Left hindlimb (tissue), 1 donor: ENCODE measurements around the gene CDK19.
A peak's percentile ranks its signal among the peaks of the same experiment; 100 is the strongest.
"Not testable (repeated sequence)": the region's sequence is repeated elsewhere in the genome, so short reads cannot be mapped to it uniquely, and the experiment has no call there.

Source experiments
- DNase-seq: peaks from one replicate; pipeline ENCODE4 v3.0.0-alpha.2; 2018

CDK19 gene

DNA sequence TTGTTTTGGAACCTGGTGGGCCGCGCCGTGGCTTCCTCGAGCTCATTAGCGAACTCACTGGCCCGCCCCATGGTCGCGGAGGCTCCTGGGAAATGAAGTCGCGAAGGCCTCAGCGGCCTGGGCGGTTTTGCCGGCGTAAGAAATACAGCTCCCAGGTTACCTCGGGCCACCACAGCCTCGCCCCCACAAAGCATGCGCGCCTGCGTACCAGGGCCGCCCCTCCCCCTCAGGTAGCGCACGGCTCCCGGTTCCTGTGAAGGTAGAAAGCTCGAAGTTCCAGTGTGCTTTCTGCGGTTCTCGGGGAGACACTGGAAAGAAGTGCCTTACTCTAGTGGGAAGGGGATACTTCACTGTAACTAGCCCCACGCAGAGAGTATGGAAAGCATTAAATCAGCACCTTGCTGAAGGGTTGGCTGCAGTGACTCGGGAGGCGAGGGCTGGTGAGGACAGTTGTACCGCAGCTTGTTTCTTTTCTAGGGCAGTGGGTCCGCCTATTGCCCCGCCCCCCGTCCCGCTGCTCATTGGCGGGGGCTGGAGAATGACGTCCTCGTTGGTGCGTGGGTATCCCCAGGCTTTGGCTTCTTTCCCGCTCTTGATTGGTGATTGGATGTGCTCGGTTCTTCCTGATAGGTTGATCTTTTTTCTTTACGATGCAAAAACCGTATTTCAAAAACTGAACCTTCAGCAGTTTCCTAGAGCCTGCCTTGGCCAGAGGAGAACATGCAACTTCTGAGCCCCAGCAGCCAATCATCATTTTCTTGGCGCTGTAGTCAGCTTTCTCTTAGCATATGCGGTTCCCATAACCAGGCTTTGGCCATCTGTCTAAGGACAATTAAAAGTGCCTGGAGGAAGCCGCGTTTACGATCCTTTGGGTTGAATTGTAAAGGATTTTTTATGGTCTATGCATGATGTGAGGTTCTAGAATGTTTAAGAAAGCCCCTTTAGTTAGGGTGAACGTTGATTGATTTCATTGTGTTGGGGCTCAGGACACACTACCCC lies at the start of gene CDK19:
Gene CDK19, minus strand, starts transcription at position 59 of the 999 bp plus-strand sequence. CDS start 333 bp downstream, outside the sequence.
- DNase-seq, result peak; percentile 99

DNA sequence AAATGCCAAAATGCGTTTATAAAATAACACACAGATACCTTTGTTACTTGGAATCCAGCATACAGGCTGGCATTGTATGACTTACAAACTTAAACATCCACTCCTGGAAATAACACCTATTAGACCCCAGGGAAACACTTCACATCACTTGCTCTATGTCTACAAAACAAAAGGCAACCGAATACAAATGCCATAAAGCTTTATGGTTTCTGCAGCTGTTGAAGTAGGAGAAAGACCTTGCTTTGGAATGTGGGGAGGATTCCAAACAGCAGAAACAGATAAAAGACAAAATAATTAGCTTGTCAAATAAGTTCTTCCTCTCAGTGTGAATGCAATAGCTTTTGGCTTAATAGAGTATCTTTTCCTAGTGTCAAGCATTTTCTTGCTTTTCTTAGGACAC lies 49.6 kb upstream of the CDK19 start:
- DNase-seq, result no peak

DNA sequence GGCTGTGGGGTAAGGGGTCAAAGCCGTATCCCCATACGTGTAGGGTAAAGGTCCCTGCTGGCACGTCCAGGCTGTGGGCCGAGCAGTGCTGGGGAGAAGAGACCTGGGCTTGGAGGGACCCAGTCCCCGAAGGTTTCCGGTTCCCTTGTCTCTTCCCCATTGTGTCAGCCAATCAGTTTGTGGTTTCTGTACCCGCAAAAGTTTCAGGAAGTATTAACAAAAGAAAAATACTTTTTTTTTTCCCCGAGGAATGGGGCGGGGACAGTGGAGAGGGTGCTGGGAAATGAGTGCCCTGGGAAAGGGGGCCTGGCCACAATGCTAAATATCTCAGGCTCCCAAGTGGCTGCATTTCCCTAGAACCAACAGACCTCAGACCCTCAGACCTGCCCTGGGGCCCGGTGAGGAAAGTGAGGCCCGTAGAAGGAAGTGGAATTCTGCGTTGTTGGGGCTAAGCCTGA lies 44.1 kb upstream of the CDK19 start:
- no peak for DNase-seq

DNA sequence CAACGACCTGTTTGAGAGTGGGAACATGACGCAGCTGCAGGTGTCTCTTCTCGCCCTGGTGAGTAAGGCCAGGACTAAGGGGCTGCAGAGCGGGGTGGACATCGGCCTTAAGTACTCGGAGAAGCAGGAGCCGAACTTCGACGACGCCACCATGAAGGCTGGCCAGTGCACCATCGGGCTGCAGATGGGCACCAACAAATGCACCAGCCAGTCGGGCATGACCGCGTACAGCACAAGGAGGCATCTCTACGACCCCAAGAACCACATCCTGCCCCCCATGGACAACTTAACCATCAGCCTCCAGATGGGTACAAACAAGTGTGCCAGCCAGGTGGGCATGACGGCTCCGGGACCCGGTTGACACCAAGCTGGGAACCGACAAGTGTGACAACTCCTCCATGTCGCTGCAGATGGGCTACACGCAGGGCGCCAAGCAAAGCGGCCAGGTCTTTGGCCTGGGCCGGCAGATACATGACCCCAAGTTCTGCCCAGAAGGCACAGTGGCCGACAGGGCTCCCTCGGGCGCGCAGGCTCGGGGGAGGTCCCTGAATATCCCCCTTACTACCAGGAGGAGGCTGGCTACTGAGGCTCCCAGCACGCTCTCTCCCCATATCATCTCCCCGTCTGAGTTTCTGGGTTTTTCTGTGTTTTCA lies 43.4 kb upstream of the CDK19 start:
- DNase-seq, result no peak

DNA sequence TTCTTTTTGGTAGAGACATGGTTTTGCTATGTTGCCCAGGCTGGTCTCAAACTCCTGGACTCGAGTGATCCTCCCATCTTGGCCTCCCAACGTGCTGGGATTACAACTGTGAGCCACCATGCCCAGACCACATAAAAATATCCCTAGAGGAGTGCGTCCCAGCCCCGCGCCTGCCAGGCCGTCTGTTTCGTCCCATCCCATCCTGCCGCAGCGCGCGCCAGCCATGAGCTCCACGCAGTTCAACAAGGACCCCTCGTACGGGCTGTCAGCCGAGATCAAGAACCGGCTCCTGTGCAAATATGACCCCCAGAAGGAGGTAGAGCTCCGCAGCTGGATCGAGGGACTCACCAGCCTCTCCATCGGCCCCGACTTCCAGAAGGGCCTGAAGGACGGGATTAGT lies 42.7 kb upstream of the CDK19 start:
- DNase-seq, result no peak

DNA sequence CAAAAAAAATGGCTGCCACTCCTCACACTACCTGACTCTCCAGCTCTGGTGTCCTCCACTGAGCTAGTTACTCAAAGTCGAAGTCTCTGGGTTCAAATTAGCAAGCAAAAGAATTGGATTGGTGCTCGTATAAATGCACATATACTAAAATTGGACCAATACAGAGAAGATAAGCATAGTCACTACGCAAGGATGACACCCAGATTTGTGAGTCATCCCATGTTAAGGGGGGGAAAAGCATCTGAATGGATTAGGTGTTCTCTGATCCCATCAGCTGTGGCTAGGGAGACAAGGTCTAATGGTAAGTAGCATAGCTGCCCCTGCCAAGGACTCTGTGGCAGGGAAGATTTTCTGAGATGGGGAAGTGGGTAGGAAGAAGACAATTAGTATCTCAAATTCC lies 41.0 kb upstream of the CDK19 start:
- no peak for DNase-seq

DNA sequence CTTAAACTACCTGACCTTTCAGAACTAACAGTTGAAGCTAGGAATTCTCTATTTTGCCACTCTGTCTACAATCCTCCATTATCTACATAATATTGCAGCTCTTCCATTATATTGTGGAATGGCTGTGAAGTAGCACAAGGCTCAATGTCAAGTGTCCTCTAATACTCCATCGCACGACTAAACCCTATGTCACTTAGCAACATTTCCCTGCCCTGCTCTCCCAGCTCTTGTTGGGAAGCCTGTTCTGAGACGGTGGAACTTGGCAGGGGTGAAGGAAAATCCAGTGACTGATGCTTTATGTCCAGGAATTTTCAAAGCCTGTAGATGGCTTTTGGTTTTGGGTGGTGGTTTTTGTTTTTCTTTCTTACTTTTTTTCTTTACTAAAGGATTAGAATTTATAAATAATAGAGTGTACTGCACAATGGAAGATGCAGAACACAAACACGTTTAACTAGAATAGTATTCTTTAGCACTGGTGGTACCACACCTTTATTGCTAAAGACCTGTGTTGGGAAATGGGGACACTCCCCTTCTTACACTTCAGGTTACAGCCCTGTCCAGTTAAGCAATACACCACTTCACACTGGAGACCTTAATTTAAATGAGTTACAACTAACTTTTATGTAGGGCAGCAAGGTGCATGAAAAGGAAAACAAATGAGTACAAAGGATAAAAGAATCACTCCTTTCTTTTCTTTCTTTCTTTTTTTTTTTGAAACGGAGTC lies 38.6 kb upstream of the CDK19 start:
- DNase-seq, result no peak

DNA sequence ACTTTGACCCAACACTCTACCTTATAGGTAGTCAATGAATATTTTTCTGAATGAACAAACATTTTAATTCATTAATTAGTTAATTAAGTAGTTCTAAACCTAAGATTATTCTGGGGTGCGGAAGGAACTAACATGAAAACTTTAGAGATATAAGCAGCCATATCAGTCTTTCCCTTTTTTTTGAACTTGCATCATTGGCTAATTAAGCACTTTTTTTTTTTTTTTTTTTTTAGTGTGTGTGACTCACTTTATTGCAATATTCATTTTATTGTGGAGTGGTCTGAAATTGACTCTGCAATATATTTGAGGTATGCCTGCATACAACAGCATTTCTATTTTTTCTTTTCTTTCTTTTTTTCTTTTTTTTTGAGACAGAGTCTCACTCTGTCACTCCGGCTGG lies 37.5 kb upstream of the CDK19 start:
- no peak for DNase-seq

DNA sequence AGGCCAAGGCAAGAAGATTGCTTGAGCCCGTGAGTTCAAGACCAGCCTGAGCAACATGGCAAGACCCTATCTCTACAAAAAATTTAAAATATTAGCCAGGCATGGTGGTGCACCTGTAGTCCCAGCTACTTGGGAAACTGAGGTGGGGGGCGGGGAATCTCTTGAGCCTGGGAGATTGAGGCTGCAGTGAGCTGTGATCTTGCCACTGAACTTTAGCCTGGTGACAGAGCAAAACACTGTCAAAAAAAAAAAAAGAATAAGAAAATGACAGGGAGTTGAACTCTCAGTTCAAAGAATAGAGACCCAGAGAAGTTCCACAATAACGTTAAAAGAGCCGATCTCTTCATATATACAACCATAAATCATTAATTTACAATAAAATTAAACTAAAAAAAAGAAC lies 34.5 kb upstream of the CDK19 start:
- DNase-seq, result no peak

DNA sequence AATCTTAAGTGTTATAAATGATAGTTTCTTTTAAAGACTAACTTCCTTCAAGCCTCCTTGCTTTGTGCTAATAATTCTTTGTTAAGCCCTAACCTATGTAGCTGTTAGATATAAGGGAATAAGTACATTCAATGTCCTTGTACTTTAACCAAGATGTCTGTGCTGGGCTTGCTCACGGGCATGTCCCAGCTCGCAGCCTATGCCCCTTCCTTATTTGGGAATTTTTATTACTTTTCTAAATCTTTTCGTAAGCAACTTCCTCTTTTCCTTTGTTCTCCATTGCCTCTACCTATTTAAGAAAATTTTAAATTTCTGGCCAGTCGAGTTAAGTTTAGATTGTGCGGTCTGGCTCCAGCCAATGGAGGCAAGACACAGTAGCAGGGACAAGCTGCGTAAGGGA lies 26.0 kb upstream of the CDK19 start:
- DNase-seq, result no peak

DNA sequence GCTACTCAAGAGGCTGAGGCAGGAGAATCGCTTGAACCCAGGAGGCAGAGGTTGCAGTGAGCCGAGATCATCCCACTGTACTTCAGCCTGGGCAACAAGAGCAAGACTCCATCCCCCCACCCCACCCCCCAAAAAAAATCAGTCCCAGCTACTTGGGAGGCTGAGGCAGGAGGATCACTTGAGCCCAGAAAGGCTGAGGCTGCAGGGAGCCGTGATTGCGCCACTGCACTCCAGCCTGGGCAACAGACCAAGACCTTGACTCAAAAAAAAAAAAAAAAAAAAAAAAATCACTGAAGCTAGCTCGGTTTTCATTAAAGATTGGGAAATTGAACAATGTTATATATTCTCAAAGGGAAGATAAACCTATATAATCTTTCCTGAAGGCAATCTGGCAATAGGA lies 20.5 kb upstream of the CDK19 start:
- DNase-seq, result not testable (repeated sequence)

DNA sequence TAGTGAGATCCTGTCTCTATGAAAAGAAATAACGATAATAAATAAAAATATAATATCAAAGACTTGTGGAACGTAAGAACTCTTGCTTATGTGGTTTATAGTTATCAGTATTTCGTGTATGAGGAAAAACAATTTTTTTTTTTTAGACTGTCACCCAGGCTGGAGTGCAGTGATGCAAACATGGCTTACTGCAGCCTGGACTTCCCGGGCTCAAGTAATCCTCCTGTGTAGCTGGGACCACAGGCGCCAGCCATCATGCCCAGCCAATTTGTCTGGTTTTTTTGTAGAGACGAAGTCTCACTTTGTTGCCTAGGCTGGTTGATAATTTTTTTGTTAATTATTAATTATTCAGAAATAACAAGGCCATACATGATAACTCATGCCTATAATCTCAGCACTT lies 18.6 kb upstream of the CDK19 start:
- no peak for DNase-seq

DNA sequence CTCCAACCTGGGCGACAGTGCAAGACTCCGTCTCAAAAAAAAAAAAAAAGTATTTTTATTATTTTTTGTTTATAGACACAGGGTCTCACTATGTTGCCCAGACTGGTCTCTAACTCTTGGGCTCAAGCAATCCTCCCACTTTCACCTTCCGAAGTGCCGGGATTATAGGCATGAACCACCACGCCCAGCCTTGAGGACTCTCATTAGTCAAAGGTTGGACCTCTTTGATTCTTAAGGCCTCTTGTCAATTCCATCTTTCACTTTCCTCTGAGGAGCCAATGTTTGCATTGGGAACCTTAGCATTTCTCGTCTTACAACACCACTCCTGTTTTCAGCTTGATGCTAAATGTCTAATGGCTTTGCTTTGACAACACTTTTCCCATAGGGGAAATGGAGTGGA lies 16.1 kb upstream of the CDK19 start:
- DNase-seq, result no peak

DNA sequence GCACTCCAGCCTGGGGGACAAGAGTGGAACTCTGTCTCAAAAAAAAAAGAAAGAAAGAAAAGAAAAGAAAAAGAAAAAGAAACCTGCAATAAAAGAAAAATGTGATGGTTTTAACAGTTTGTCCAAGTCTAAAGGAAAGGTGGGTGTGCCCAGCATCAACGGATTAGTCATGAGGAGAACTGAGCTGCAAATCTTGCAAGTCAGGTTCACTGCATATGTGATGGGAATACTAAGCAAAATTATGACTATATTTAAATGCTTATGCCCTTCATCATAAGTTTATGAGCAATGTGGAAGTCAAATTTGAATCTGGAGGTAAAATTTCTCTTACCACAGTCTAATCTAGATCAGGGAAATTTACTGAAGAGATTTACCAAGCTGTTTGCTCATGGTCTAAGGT lies 13.1 kb upstream of the CDK19 start:
- no peak for DNase-seq

DNA sequence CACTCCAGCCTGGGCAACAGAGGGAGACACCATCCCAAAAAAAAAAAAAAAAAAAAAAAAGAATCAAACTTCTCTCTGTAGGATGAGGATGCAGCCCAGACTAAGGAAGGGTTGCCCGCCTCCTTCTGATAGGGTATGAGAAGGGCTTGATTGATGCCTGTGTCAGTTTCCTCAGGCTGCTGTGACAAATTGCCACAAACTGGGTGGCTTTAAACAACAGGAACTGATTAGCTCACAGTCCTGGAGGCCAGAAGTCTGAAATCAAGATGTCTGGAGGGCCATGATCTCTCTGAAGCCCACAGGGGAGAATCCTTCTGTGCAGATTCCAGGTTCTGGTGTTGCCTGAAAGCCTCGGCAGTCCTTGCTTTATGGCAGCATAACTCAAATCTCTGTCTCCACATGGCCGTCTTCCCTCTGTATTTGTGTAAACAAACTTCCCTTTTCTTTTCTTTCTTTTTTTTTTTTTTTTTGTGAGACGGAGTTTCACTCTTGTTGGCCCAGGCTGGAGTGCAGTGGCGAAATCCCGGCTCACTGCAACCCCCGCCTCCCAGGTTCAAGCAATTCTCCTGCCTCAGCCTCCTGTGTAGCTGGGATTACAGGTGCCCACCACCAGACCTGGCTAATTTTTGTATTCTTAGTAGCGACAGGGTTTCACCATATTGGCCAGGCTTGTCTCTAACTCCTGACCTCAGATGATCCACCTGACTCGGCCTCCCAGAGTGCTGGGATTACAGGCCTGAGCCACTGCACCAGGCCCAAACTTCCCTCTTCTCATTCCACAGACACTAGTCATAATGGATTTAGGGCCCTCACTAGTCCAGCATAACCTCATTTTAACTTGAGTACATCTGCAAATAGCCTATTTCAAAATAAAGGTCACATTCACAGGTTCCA lies 11.2 kb upstream of the CDK19 start:
- DNase-seq, result no peak

DNA sequence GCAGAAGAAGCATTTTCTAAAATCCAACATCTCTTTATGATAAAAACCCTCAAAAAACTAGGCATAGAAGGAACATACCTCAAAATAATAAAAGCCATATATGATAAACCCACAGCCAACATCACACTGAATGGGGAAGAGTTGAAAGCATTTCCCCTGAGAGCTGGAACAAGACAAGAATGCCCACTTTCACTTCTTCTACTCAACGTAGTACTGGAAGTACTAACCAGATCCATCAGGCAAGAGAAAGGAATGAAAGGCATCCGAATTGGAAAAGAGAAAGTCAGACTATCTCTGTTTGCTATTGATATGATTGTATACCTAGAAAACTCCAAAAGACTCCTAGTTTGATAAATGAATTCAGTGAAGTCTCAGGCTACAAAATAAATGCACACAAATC lies 7.9 kb upstream of the CDK19 start:
- no peak for DNase-seq

DNA sequence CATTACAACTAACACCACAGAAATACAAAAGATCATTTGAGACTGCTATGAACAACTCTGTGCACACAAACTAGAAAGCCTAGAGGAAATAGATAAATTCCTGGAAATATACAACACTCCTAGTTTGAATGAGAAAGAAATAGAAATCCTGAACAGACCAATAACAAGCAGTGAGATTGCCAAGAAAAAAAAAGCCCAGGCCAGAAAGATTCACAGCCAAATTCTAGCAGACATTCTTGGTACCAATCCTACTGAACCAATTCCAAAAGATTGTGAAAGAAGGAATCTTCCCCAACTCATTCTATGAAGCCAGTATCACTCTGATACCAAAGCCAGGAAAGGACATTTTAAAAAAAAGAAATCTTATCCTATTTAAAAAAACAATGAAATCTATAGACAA lies 7.0 kb upstream of the CDK19 start:
- no peak for DNase-seq

DNA sequence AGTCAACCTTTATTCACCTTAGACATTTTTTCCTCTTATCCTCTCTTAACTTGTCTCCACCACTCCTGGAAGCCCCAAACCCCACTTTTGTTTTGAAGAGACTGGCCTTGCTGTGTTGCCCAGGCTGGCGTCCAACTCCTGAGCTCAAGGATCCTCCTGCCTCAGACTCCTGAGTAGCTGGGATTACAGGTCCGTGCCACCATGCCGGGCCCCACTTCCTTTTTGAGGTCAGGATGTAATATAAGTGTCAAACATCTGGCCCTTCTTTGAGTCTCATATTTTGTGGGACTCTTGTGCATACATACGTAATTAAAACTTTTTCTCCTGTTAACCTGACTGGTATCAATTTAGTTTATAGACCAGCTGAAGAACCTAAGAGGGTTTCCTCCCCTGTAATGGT lies 1.4 kb upstream of the CDK19 start:
- no peak for DNase-seq

DNA sequence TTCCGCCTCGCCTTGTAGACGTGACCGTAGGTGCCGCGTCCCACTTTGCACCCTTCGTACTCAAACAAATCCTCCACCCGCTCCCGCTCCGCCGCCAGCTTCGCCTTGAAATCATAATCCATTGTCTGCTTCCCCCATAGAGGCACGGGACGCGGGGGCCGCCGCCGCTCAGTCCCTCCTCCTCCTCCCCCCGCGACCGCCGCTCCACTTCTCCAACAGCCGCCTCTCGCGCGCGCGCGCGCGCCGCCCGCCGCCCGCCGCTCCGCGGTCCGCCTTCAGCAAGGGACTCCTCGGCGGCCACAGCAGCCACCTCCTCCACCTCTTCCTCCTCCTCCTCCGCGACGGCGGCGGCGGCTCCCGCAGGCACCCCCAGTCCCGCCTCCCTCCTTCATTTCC lies 256 bp downstream of the CDK19 start:
- no peak for DNase-seq

DNA sequence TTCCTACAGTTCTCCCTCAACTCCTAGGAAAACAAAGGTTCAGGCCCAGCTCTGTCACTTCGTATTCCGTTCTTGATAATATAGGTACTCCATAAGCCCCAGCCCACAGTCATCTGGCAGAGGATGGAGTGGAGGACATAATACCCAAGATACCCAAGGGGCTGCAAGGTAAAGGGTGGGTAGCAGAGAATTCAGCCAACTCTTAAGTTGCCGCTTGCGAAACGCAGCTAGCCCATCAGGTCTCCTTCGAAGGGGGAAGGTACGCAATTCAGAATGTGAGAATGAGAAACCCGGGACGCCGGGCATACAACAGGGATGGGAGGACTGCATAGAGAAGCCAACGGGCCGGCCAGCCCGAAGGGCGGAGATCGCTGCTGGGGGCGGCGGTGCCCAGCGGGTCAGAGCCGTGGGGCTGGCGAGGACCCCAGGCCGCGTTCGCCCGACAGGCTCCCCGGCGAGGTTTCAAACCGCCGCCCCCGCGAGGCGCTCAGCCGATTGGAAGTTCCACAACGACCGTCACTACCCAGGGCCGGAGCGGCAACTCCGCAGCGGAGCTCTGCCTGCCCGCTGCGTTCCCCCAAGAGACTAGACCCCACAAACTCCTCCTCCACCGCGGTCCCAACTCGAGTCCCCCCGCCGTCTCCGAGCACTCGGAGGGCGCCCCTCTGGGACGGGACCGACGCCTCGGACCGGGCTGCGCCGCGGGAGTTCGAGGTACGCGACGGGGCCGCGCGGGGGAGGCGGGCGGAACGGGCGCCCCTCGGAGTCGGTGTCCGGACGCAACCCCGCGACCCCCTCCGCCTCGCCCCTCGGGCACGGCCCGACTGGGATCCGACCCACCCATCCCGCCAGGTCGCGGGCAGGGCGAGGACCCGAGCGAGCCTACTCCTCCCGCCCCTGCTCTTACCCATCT lies 911 bp downstream of the CDK19 start:
- peak; percentile 74 for DNase-seq
